A549 (cell line): Measurements from ENCODE around the gene DDX47. TPM values are rescaled to one million over a fixed set of nuclear protein-coding genes. Genes with fewer than 3 reads are reported as not detected.
A peak's percentile ranks its signal among the peaks of the same experiment; 100 is the strongest.

Experiments used
- CBX8 ChIP-seq: fragments of 200-600 bp; sonication (generic); IDR thresholded peaks from 2 replicates; pipeline ENCODE4 v1.6.1; 2016
- CHD2 ChIP-seq: fragments of 150-350 bp; IDR thresholded peaks from 2 replicates; pipeline ENCODE4 v1.6.1; 2014; ENCODE audit warnings: low read length; ENCODE audit not compliant: partially characterized antibody
- EP300 ChIP-seq, 2 experiments: fragments of >200 bp; sonication (Bioruptor Twin); formaldehyde crosslinking; IDR thresholded peaks; 2 replicates in 1 of 2; 3 replicates in 1 of 2; pipeline ENCODE4 v1.6.1; 2016 to 2017
- FOSL2 ChIP-seq, 2 experiments: fragments of 450-650 bp in 1 of 2; fragments of >200 bp in 1 of 2; sonication (Bioruptor Twin) in 1 of 2; formaldehyde crosslinking; IDR thresholded peaks; 2 replicates each; pipeline versions ENCODE4 v1.5.0 to v1.6.1; 2016 to 2020; ENCODE audit warnings: mild to moderate bottlenecking in 1 of 2, moderate library complexity in 1 of 2
- HDAC2 ChIP-seq: fragments of 200-600 bp; sonication (generic); IDR thresholded peaks from 2 replicates; pipeline ENCODE4 v1.6.1; 2016
- HOXA7 ChIP-seq: fragments of 250-450 bp; sonication (Bioruptor Pico); IDR thresholded peaks from 2 replicates; pipeline ENCODE4 v1.5.0; 2020; ENCODE audit warnings: mild to moderate bottlenecking, moderate library complexity
- JUNB ChIP-seq: fragments of >200 bp; sonication (Bioruptor Twin); formaldehyde crosslinking; IDR thresholded peaks from 2 replicates; pipeline ENCODE4 v1.6.1; 2016
- KDM1A ChIP-seq: fragments of 200-600 bp; sonication (generic); IDR thresholded peaks from 2 replicates; pipeline ENCODE4 v1.6.1; 2016; ENCODE audit warnings: low read depth, mild to moderate bottlenecking
- MAFK ChIP-seq: fragments of 450-650 bp; IDR thresholded peaks from 2 replicates; pipeline ENCODE4 v1.6.1; 2014; ENCODE audit not compliant: partially characterized antibody
- MYC ChIP-seq: IDR thresholded peaks from 2 replicates; pipeline ENCODE4 v1.6.1; 2012; ENCODE audit warnings: mild to moderate bottlenecking, inconsistent platforms, low read length, improper control_type of control experiment, borderline replicate concordance
- POLR2A ChIP-seq: IDR thresholded peaks from 2 replicates; pipeline ENCODE4 v1.6.1; 2012; ENCODE audit warnings: mild to moderate bottlenecking, low read length
- RNF2 ChIP-seq: fragments of 200-600 bp; sonication (generic); IDR thresholded peaks from 2 replicates; pipeline ENCODE4 v1.6.1; 2016; ENCODE audit warnings: low read depth, mild to moderate bottlenecking, antibody characterized with exemption, moderate library complexity, borderline replicate concordance
- polyA plus RNA-seq, 4 experiments: library from polyadenylated mRNA; depleted of rRNA in 3 of 4; stranded (reverse); fragments of >200 nt; fragmentation: RNase III in 1 of 4; extraction: RNeasy Plus Mini Kit Qiagen cat#74134 plus additional on column Dnase treatment in 1 of 4; gene quantifications; 2 replicates in 3 of 4; 3 replicates in 1 of 4; pipeline ENCODE4 v1.2.3, GENCODE V29; 2011 to 2017
- TF ChIP-seq, protein P1 (sequence below): IDR thresholded peaks from 2 replicates; pipeline ENCODE4 v1.6.1; 2012
- TF ChIP-seq, protein P2 (sequence below): fragments of 200-600 bp; sonication (generic); IDR thresholded peaks from 2 replicates; pipeline ENCODE4 v1.6.1; 2016; ENCODE audit warnings: antibody characterized with exemption, mild to moderate bottlenecking, moderate library complexity
- TF ChIP-seq, protein P3 (sequence below): fragments of 250-450 bp; sonication (Bioruptor Pico); IDR thresholded peaks from 2 replicates; pipeline ENCODE4 v1.5.0; 2021; ENCODE audit warnings: mild to moderate bottlenecking, moderate library complexity, borderline replicate concordance
- TF ChIP-seq, protein P4 (sequence below): fragments of 450-650 bp; IDR thresholded peaks from 2 replicates; pipeline ENCODE4 v1.6.1; 2014; ENCODE audit warnings: antibody characterized with exemption
- TF ChIP-seq, protein P5 (sequence below): fragments of >200 bp; sonication (Bioruptor Twin); formaldehyde crosslinking; IDR thresholded peaks from 3 replicates; pipeline ENCODE4 v1.5.1; 2016
- TF ChIP-seq, protein P6 (sequence below): fragments of >200 bp; sonication (Bioruptor Twin); formaldehyde crosslinking; IDR thresholded peaks from 3 replicates; pipeline ENCODE4 v1.6.1; 2016

Gene DDX47
- polyA plus RNA-seq, 2 of the 4 experiments (the other 2 are of a cell fraction) = 81.6 to 144 TPM

DNA sequence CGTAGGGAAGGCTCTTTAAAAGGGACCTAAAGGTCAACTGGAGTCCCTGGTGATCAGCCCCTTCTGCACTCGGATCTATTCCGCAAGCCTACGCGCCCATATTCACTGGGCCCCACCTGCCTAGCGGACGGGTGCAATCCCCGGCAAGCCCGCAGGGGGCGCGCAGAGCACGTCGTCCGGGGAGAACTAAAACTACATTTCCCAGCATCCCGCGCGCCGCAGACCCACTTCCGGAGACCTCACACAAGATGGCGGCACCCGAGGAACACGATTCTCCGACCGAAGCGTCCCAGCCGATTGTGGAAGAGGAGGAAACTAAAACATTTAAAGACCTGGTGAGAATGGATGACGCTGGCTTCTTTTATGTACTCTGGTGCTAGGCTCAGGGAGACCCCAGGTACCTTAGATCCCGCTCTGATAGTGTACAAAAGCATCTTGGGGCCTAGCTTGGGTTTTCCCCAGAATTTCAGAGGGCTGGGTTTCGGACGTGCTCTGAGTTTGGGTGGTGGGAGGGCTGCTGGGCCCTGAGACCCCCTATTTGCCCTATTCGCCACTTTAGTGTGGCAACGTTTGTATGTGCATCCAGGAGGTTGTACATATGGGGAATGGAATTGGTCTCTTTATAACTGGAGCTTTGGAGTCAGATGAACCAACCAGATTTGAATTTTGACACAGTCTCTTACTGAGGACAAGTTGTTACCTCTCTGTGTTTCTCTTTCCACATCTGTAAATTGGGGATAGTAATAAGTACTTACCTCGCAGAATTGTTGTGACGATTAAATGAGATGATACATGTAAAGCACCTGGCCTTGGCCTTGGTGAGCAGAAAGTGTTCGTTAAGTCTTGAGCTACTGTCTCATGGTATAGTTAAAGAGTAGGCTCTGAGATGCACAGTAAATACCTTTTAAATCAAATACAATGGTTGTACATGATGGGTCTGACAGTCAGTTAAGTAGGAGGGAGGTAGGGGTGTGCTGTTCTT, at the start of gene DDX47 (continued):
- TF ChIP-seq, protein P1, sequence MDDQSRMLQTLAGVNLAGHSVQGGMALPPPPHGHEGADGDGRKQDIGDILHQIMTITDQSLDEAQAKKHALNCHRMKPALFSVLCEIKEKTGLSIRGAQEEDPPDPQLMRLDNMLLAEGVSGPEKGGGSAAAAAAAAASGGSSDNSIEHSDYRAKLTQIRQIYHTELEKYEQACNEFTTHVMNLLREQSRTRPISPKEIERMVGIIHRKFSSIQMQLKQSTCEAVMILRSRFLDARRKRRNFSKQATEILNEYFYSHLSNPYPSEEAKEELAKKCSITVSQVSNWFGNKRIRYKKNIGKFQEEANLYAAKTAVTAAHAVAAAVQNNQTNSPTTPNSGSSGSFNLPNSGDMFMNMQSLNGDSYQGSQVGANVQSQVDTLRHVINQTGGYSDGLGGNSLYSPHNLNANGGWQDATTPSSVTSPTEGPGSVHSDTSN = no peak; the same call in 1 of the 2 replicates
- TF ChIP-seq, protein P2, sequence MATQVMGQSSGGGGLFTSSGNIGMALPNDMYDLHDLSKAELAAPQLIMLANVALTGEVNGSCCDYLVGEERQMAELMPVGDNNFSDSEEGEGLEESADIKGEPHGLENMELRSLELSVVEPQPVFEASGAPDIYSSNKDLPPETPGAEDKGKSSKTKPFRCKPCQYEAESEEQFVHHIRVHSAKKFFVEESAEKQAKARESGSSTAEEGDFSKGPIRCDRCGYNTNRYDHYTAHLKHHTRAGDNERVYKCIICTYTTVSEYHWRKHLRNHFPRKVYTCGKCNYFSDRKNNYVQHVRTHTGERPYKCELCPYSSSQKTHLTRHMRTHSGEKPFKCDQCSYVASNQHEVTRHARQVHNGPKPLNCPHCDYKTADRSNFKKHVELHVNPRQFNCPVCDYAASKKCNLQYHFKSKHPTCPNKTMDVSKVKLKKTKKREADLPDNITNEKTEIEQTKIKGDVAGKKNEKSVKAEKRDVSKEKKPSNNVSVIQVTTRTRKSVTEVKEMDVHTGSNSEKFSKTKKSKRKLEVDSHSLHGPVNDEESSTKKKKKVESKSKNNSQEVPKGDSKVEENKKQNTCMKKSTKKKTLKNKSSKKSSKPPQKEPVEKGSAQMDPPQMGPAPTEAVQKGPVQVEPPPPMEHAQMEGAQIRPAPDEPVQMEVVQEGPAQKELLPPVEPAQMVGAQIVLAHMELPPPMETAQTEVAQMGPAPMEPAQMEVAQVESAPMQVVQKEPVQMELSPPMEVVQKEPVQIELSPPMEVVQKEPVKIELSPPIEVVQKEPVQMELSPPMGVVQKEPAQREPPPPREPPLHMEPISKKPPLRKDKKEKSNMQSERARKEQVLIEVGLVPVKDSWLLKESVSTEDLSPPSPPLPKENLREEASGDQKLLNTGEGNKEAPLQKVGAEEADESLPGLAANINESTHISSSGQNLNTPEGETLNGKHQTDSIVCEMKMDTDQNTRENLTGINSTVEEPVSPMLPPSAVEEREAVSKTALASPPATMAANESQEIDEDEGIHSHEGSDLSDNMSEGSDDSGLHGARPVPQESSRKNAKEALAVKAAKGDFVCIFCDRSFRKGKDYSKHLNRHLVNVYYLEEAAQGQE = no peak
- TF ChIP-seq CBX8 (no peak), HDAC2 (no peak), CHD2 (no peak), JUNB (no peak), EP300 (IDR thresholded peaks at IDR 0.05) (no peak), FOSL2 (IDR thresholded peaks at IDR 0.05) (no peak), FOSL2 (CRISPR knock-in tag; IDR thresholded peaks at IDR 0.05) (0 out of 2 replicates have a peak, but pooled peaks have one; percentile 24), MYC (peak; percentile 59), KDM1A (no peak), MAFK (no peak), HOXA7 (CRISPR knock-in tag) (no peak), RNF2 (no peak), POLR2A (peak; percentile 46)
- TF ChIP-seq, protein P3, sequence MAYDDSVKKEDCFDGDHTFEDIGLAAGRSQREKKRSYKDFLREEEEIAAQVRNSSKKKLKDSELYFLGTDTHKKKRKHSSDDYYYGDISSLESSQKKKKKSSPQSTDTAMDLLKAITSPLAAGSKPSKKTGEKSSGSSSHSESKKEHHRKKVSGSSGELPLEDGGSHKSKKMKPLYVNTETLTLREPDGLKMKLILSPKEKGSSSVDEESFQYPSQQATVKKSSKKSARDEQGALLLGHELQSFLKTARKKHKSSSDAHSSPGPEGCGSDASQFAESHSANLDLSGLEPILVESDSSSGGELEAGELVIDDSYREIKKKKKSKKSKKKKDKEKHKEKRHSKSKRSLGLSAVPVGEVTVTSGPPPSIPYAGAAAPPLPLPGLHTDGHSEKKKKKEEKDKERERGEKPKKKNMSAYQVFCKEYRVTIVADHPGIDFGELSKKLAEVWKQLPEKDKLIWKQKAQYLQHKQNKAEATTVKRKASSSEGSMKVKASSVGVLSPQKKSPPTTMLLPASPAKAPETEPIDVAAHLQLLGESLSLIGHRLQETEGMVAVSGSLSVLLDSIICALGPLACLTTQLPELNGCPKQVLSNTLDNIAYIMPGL = no peak
- TF ChIP-seq, protein P4, sequence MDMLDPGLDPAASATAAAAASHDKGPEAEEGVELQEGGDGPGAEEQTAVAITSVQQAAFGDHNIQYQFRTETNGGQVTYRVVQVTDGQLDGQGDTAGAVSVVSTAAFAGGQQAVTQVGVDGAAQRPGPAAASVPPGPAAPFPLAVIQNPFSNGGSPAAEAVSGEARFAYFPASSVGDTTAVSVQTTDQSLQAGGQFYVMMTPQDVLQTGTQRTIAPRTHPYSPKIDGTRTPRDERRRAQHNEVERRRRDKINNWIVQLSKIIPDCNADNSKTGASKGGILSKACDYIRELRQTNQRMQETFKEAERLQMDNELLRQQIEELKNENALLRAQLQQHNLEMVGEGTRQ = no peak
- TF ChIP-seq, protein P5, sequence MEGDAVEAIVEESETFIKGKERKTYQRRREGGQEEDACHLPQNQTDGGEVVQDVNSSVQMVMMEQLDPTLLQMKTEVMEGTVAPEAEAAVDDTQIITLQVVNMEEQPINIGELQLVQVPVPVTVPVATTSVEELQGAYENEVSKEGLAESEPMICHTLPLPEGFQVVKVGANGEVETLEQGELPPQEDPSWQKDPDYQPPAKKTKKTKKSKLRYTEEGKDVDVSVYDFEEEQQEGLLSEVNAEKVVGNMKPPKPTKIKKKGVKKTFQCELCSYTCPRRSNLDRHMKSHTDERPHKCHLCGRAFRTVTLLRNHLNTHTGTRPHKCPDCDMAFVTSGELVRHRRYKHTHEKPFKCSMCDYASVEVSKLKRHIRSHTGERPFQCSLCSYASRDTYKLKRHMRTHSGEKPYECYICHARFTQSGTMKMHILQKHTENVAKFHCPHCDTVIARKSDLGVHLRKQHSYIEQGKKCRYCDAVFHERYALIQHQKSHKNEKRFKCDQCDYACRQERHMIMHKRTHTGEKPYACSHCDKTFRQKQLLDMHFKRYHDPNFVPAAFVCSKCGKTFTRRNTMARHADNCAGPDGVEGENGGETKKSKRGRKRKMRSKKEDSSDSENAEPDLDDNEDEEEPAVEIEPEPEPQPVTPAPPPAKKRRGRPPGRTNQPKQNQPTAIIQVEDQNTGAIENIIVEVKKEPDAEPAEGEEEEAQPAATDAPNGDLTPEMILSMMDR = peak; percentile 81
- TF ChIP-seq, protein P6, sequence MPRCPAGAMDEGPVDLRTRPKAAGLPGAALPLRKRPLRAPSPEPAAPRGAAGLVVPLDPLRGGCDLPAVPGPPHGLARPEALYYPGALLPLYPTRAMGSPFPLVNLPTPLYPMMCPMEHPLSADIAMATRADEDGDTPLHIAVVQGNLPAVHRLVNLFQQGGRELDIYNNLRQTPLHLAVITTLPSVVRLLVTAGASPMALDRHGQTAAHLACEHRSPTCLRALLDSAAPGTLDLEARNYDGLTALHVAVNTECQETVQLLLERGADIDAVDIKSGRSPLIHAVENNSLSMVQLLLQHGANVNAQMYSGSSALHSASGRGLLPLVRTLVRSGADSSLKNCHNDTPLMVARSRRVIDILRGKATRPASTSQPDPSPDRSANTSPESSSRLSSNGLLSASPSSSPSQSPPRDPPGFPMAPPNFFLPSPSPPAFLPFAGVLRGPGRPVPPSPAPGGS = 0 out of 3 replicates have a peak, but pooled peaks have one; percentile 35
